Mesothelial cell of epicardium (in vitro differentiated cells): ENCODE results near the gene TENM4. TPM values are rescaled to one million over a fixed set of nuclear protein-coding genes. Genes with fewer than 3 reads are reported as not detected.

Experiments used
- DNase-seq, 2 experiments: peaks; one replicate each; pipeline ENCODE4 v3.0.0; 2021; ENCODE audit warnings: low spot score in 2 of 2; ENCODE audit not compliant: unreplicated experiment in 2 of 2
- H3K27ac Mint-ChIP-seq: 2 replicates; pipeline ENCODE4 v1.8.0; 2021; ENCODE audit warnings: mixed read lengths
- H3K27me3 Mint-ChIP-seq: 2 replicates; pipeline ENCODE4 v1.8.0; 2021; ENCODE audit warnings: low read depth, mixed read lengths
- H3K36me3 Mint-ChIP-seq: 2 replicates; pipeline ENCODE4 v1.8.0; 2021; ENCODE audit warnings: mixed read lengths
- H3K4me1 Mint-ChIP-seq: 2 replicates; pipeline ENCODE4 v1.8.0; 2021; ENCODE audit warnings: mixed read lengths
- H3K4me3 Mint-ChIP-seq: 2 replicates; pipeline ENCODE4 v1.8.0; 2021; ENCODE audit warnings: mild to moderate bottlenecking, moderate library complexity, mixed read lengths
- H3K9me3 Mint-ChIP-seq: 2 replicates; pipeline ENCODE4 v1.8.0; 2021; ENCODE audit warnings: mixed read lengths
- total RNA-seq: library from RNA; stranded (reverse); gene quantifications from 3 replicates; pipeline ENCODE4 v1.2.1, GENCODE V29; 2021
- TF ChIP-seq, protein P1 (sequence below): fragments of 200-600 bp; sonication (generic); IDR thresholded peaks from one replicate; pipeline ENCODE4 v1.5.0; 2021; ENCODE audit warnings: antibody characterized with exemption; ENCODE audit not compliant: unreplicated experiment

TENM4 gene
- total RNA-seq, 1 donor from 2014 or later, result 187 TPM

GRCh38 chr11:78791254-78791653 is 649.6 kb downstream of the TENM4 start:
- no peaks in the 10 kb centered on the region for H3K27me3 Mint-ChIP-seq
- H3K4me3 Mint-ChIP-seq, result no peak overlapping the region
- H3K36me3 Mint-ChIP-seq, result peaks cover 32% of the 10 kb centered on the region
- no peak overlapping the region for H3K27ac Mint-ChIP-seq
- no peaks in the 10 kb centered on the region for H3K9me3 Mint-ChIP-seq
- TF ChIP-seq, protein P1, sequence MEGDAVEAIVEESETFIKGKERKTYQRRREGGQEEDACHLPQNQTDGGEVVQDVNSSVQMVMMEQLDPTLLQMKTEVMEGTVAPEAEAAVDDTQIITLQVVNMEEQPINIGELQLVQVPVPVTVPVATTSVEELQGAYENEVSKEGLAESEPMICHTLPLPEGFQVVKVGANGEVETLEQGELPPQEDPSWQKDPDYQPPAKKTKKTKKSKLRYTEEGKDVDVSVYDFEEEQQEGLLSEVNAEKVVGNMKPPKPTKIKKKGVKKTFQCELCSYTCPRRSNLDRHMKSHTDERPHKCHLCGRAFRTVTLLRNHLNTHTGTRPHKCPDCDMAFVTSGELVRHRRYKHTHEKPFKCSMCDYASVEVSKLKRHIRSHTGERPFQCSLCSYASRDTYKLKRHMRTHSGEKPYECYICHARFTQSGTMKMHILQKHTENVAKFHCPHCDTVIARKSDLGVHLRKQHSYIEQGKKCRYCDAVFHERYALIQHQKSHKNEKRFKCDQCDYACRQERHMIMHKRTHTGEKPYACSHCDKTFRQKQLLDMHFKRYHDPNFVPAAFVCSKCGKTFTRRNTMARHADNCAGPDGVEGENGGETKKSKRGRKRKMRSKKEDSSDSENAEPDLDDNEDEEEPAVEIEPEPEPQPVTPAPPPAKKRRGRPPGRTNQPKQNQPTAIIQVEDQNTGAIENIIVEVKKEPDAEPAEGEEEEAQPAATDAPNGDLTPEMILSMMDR, result no peak
- DNase-seq, result no peak
- no peaks in the 10 kb centered on the region for H3K4me1 Mint-ChIP-seq

DNA sequence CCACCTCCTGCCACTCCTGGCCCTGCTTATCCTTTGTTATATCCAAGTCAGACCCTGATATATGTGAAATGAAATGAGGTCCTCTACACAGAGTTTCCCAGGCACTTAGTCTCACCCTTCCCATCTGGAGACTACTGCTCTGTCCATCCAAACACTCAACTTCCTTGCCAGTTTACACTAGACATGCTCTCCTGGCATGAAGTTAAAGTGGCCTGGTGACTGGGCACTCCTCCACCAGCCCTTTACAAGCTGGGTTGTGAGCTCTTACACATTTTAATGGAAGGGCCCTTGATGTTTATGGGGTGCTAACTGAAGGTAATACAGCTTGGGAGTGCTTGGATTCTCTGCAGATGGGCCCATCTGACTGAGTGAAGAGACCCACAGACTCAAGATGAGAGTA is 650.0 kb downstream of the TENM4 start:
- no peaks in the 10 kb centered on the region for H3K9me3 Mint-ChIP-seq
- TF ChIP-seq, protein P1, result no peak
- peaks cover 3% of the 10 kb centered on the region for H3K4me1 Mint-ChIP-seq
- H3K4me3 Mint-ChIP-seq, result no peak overlapping the region
- H3K36me3 Mint-ChIP-seq, result peaks cover 32% of the 10 kb centered on the region
- H3K27me3 Mint-ChIP-seq, result no peaks in the 10 kb centered on the region
- H3K27ac Mint-ChIP-seq, result no peak overlapping the region
- DNase-seq, result no peak

- Mint-ChIP-seq H3K27ac (no peak overlapping the region), H3K4me3 (no peak overlapping the region), H3K27me3 (no peaks in the 10 kb centered on the region), H3K36me3 (peaks cover 35% of the 10 kb centered on the region), H3K9me3 (no peaks in the 10 kb centered on the region), H3K4me1 (peaks cover 14% of the 10 kb centered on the region)
- TF ChIP-seq, protein P1, result no peak
- no peak for DNase-seq
Observed at GRCh38 chr11:78789375-78789774, 651.5 kb downstream of the TENM4 start.

DNA sequence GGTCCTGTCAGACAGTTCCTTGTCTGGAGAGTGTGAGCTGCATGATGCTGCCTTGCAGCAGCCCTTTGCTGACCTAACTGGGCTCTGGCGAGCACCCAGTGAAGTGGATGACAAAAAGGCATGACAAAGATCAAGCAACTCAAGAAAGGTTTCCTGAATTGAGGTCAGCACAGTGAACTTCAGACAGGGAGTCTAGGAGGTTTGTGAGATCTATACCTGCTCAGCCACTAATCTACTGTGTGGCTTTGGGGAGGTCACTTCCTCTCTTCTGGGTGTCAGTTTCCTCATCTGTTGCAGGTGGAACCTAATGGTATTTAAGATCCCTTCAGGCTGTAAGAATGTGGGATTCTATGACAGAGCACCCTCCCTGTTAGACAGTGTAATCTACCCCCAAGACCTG is 652.3 kb downstream of the TENM4 start:
- Mint-ChIP-seq H3K27me3 (no peaks in the 10 kb centered on the region), H3K9me3 (no peaks in the 10 kb centered on the region)
- TF ChIP-seq, protein P1, result no peak

GRCh38 chr11:78787696-78788095 is 653.1 kb downstream of the TENM4 start:
- no peak overlapping the region for H3K4me3 Mint-ChIP-seq
- H3K27me3 Mint-ChIP-seq, result no peaks in the 10 kb centered on the region
- H3K9me3 Mint-ChIP-seq, result no peaks in the 10 kb centered on the region
- TF ChIP-seq, protein P1, result no peak
- peaks cover 27% of the 10 kb centered on the region for H3K36me3 Mint-ChIP-seq
- peak overlapping the region; percentile 30 for H3K27ac Mint-ChIP-seq
- no peak for DNase-seq
- peaks cover 14% of the 10 kb centered on the region for H3K4me1 Mint-ChIP-seq

More for the DNA sequence above, 652.3 kb downstream of the TENM4 start:
- Mint-ChIP-seq H3K4me3 (no peak overlapping the region), H3K4me1 (peaks cover 14% of the 10 kb centered on the region), H3K27ac (no peak overlapping the region), H3K36me3 (peaks cover 30% of the 10 kb centered on the region)
- DNase-seq, result no peak

DNA sequence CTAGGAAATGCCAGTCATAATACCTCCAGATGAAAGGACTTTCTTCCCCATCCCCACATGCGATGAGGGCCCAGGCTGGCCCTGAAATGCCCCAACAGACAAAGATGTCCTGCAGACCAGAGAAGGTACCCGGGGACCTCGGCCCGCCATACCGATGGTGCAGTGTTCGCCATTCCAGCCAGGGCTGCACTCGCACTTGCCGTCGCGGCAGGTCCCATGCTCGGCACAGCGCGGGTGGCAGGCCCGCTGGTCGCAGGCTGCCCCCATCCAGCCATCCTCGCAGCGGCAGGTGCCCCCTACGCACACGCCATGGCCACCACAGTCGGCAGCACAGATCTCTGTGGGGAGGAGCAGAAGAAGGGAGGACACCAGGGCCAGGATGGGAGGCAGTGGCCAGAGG is 654.1 kb downstream of the TENM4 start:
- no peaks in the 10 kb centered on the region for H3K9me3 Mint-ChIP-seq
- TF ChIP-seq, protein P1, result no peak
- no peak overlapping the region for H3K27ac Mint-ChIP-seq
- DNase-seq, result no peak
- peaks cover 20% of the 10 kb centered on the region for H3K36me3 Mint-ChIP-seq
- H3K27me3 Mint-ChIP-seq, result no peaks in the 10 kb centered on the region
- H3K4me1 Mint-ChIP-seq, result peaks cover 14% of the 10 kb centered on the region
- no peak overlapping the region for H3K4me3 Mint-ChIP-seq
